GM19099 (cell line): ENCODE results near the gene CSHL1.

Source experiments
- POLR2A ChIP-seq: IDR thresholded peaks from 3 replicates; pipeline ENCODE4 v1.6.1; 2011; ENCODE audit warnings: low read depth; ENCODE audit not compliant: insufficient read length; ENCODE audit errors: extremely low read depth

CSHL1 gene

GRCh38 chr17:63911041-63911635 lies at the start of gene CSHL1:
Gene CSHL1, minus strand, starts transcription at chr17:63911258. Its CDS starts 62 bp downstream, at chr17:63911196.
- no peak for TF ChIP-seq POLR2A

GRCh38 chr17:63960430-63960829 lies 49.4 kb upstream of the CSHL1 start:
- no peak for TF ChIP-seq POLR2A

- TF ChIP-seq POLR2A: no peak
These were observed 48.9 kb upstream of the CSHL1 start for GRCh38 chr17:63960006-63960405.

- TF ChIP-seq POLR2A: no peak
These were observed 45.4 kb upstream of the CSHL1 start for GRCh38 chr17:63956296-63956920.

- TF ChIP-seq POLR2A: no peak
These were observed 44.7 kb upstream of the CSHL1 start for GRCh38 chr17:63955791-63956190.

GRCh38 chr17:63955232-63955631 lies 44.2 kb upstream of the CSHL1 start:
- no peak for TF ChIP-seq POLR2A

- no peak for TF ChIP-seq POLR2A
These were observed 43.5 kb upstream of the CSHL1 start for GRCh38 chr17:63954402-63955063.

GRCh38 chr17:63950940-63951907 lies 40.2 kb upstream of the CSHL1 start:
- no peak for TF ChIP-seq POLR2A

GRCh38 chr17:63949576-63950250 lies 38.7 kb upstream of the CSHL1 start:
- TF ChIP-seq POLR2A: no peak

- TF ChIP-seq POLR2A: no peak
These were observed 37.5 kb upstream of the CSHL1 start for GRCh38 chr17:63948521-63948920.

GRCh38 chr17:63947711-63948330 lies 36.8 kb upstream of the CSHL1 start:
- no peak for TF ChIP-seq POLR2A

GRCh38 chr17:63946440-63947363 lies 35.6 kb upstream of the CSHL1 start:
- peak; percentile 15 for TF ChIP-seq POLR2A
